IPS DF 6.9 (cell line): ENCODE results near the gene PCBD2.
"Not testable (repeated sequence)": the region's sequence is repeated elsewhere in the genome, so short reads cannot be mapped to it uniquely, and the experiment has no call there.

Experiments used
- DNase-seq: peaks from one replicate; pipeline ENCODE4 v3.0.0-alpha.2; 2013; ENCODE audit warnings: low read depth, low spot score
- H3K27ac ChIP-seq: one replicate; pipeline ENCODE4 v1.5.1; 2013; ENCODE audit warnings: low read length, control low read depth
- H3K27me3 ChIP-seq: 2 replicates; pipeline ENCODE4 v1.6.1; 2013; ENCODE audit warnings: mild to moderate bottlenecking, low read length; ENCODE audit not compliant: control insufficient read depth, insufficient read depth
- H3K36me3 ChIP-seq: 2 replicates; pipeline ENCODE4 v1.6.1; 2013; ENCODE audit warnings: low read length; ENCODE audit not compliant: control insufficient read depth, insufficient read depth
- H3K4me1 ChIP-seq: 2 replicates; pipeline ENCODE4 v1.6.1; 2013; ENCODE audit warnings: low read length; ENCODE audit not compliant: control insufficient read depth, insufficient read depth
- H3K4me3 ChIP-seq: 2 replicates; pipeline ENCODE4 v1.5.1; 2013; ENCODE audit warnings: mild to moderate bottlenecking, low read length
- H3K9me3 ChIP-seq: 2 replicates; pipeline ENCODE4 v1.6.1; 2013; ENCODE audit warnings: low read length, inconsistent platforms; ENCODE audit not compliant: control insufficient read depth, insufficient read depth
- WGBS: extraction: QIAGEN DNeasy Blood & Tissue Kit; methylation state at CpG from one replicate; pipeline ENCODE4 v1.1.7; 2013; ENCODE audit warnings: mixed read lengths, missing lambda C conversion rate; ENCODE audit not compliant: insufficient read length, insufficient coverage; 5-methylcytosine and 5-hydroxymethylcytosine counted together

Gene PCBD2

GRCh38 chr5:134906811-134907210 lies 1.9 kb downstream of the PCBD2 start:
- Histone ChIP-seq H3K4me1 (no peaks in the 10 kb centered on the region), H3K36me3 (peaks cover 4% of the 10 kb centered on the region), H3K27ac (no peak overlapping the region), H3K9me3 (no peaks in the 10 kb centered on the region), H3K4me3 (no peak overlapping the region), H3K27me3 (no peaks in the 10 kb centered on the region)
- no peak for DNase-seq
- WGBS = no CpG with 5 or more reads among the region's 1 CpG

- H3K27me3 ChIP-seq, H3K27ac ChIP-seq, H3K4me3 ChIP-seq, H3K36me3 ChIP-seq, H3K9me3 ChIP-seq, DNase-seq, H3K4me1 ChIP-seq: not testable (repeated sequence)
- WGBS = no CpG with 5 or more reads among the region's 2 CpGs
Observed at GRCh38 chr5:134910752-134911151, 5.8 kb downstream of the PCBD2 start.

GRCh38 chr5:134911285-134912206 lies 6.6 kb downstream of the PCBD2 start:
- H3K27ac ChIP-seq = no peak overlapping the region
- H3K4me1 ChIP-seq = no peaks in the 10 kb centered on the region
- no peak overlapping the region for H3K4me3 ChIP-seq
- peaks cover 5% of the 10 kb centered on the region for H3K36me3 ChIP-seq
- no peak for DNase-seq
- H3K27me3 ChIP-seq = no peaks in the 10 kb centered on the region
- H3K9me3 ChIP-seq = no peaks in the 10 kb centered on the region
- no CpG with 5 or more reads among the region's 8 CpGs for WGBS

GRCh38 chr5:134913254-134913653 lies 8.3 kb downstream of the PCBD2 start:
- no CpG with 5 or more reads among the region's 3 CpGs for WGBS
- Histone ChIP-seq H3K9me3 (no peaks in the 10 kb centered on the region), H3K27ac (no peak overlapping the region), H3K4me1 (no peaks in the 10 kb centered on the region), H3K36me3 (peaks cover 5% of the 10 kb centered on the region), H3K27me3 (no peaks in the 10 kb centered on the region), H3K4me3 (no peak overlapping the region)
- DNase-seq = no peak

GRCh38 chr5:134913795-134914194 lies 8.9 kb downstream of the PCBD2 start:
- Histone ChIP-seq H3K36me3 (peaks cover 5% of the 10 kb centered on the region), H3K9me3 (no peaks in the 10 kb centered on the region), H3K4me1 (no peaks in the 10 kb centered on the region), H3K4me3 (no peak overlapping the region), H3K27ac (no peak overlapping the region), H3K27me3 (no peaks in the 10 kb centered on the region)
- no peak for DNase-seq
- no CpG with 5 or more reads among the region's 1 CpG for WGBS

- H3K9me3 ChIP-seq = no peaks in the 10 kb centered on the region
- H3K27me3 ChIP-seq = no peaks in the 10 kb centered on the region
- H3K4me1 ChIP-seq = no peaks in the 10 kb centered on the region
- no peaks in the 10 kb centered on the region for H3K36me3 ChIP-seq
- WGBS = no CpG with 5 or more reads among the region's 10 CpGs
- DNase-seq = peak; percentile 2
- no peak overlapping the region for H3K4me3 ChIP-seq
- no peak overlapping the region for H3K27ac ChIP-seq
Observed at GRCh38 chr5:134917070-134917815, 12.3 kb downstream of the PCBD2 start.

- Histone ChIP-seq H3K36me3 (no peaks in the 10 kb centered on the region), H3K27ac (no peak overlapping the region)
Observed at GRCh38 chr5:134918861-134919260, 13.9 kb downstream of the PCBD2 start.

GRCh38 chr5:134920848-134921575 lies 16.1 kb downstream of the PCBD2 start:
- Histone ChIP-seq H3K27ac (no peak overlapping the region), H3K4me1 (no peaks in the 10 kb centered on the region), H3K9me3 (no peaks in the 10 kb centered on the region), H3K4me3 (no peak overlapping the region), H3K36me3 (no peaks in the 10 kb centered on the region), H3K27me3 (no peaks in the 10 kb centered on the region)
- DNase-seq = no peak
- no CpG with 5 or more reads among the region's 9 CpGs for WGBS

More at GRCh38 chr5:134918861-134919260, 13.9 kb downstream of the PCBD2 start:
- DNase-seq = no peak
- Histone ChIP-seq H3K9me3 (no peaks in the 10 kb centered on the region), H3K4me3 (no peak overlapping the region), H3K4me1 (no peaks in the 10 kb centered on the region), H3K27me3 (no peaks in the 10 kb centered on the region)
- no CpG with 5 or more reads among the region's 3 CpGs for WGBS

GRCh38 chr5:134932508-134932907 lies 27.6 kb downstream of the PCBD2 start:
- Histone ChIP-seq H3K36me3 (no peaks in the 10 kb centered on the region), H3K4me1 (no peaks in the 10 kb centered on the region), H3K27me3 (no peaks in the 10 kb centered on the region), H3K27ac (no peak overlapping the region), H3K4me3 (no peak overlapping the region), H3K9me3 (no peaks in the 10 kb centered on the region)
- no CpG with 5 or more reads among the region's 3 CpGs for WGBS
- no peak for DNase-seq

GRCh38 chr5:134934202-134934601 lies 29.3 kb downstream of the PCBD2 start:
- Histone ChIP-seq H3K4me1 (no peaks in the 10 kb centered on the region), H3K36me3 (no peaks in the 10 kb centered on the region), H3K4me3 (no peak overlapping the region), H3K9me3 (no peaks in the 10 kb centered on the region), H3K27me3 (no peaks in the 10 kb centered on the region; the same call in 1 of the 2 replicates), H3K27ac (no peak overlapping the region)
- DNase-seq = no peak
- WGBS = no CpG with 5 or more reads among the region's 5 CpGs
